IPS DF 4.7 (cell line): ENCODE measurements around the gene BLM.

Experiments used
- DNase-seq: peaks from one replicate; pipeline ENCODE4 v3.0.0-alpha.2; 2013; ENCODE audit warnings: low spot score; ENCODE audit errors: extremely low read depth

The BLM gene

DNA sequence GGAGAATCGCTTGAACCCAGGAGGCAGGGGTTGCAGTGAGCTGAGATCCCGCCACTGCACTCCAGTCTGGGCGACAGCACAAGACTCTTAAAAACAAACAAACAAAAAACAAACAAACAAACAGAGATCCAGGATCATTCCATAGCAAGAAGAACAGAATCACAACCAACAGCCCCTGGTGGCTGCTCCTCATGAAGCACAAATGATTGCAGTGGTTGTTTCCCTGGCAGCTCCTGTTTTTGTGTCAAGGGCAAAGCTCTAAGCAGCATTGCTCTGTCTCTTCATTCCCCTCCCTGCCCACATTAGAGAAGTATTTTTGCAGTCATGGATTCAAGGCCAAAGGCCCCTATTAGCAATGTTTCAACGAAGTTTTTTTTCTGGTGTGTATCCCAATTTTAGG, 25.8 kb upstream of the BLM start:
- no peak for DNase-seq

- no peak for DNase-seq
Measured at GRCh38 chr15:90691982-90692773, 25.0 kb upstream of the BLM start.

- no peak for DNase-seq
Measured at GRCh38 chr15:90694987-90695386, 22.2 kb upstream of the BLM start.

GRCh38 chr15:90697175-90697574, 20.0 kb upstream of the BLM start:
- DNase-seq: no peak

- no peak for DNase-seq
Measured at GRCh38 chr15:90698629-90699028, 18.5 kb upstream of the BLM start.

DNA sequence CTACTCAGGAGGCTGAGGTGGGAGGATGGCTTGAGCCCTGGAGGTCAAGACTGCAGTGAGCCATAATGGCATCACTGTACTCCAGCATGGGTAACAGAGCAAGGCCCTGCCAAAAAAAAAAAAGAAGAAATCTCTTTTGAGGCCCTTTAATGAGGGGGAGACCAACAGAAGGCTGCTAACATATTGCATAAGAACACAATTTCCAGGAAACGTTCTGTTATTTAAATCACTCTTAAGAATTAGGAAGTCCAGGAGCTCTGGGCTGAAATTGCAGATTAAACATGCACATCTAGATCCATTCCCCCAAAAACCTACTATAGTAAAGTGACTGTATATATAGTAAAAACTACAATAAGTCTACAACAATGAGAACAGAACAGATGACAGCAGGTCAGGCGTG, 16.1 kb upstream of the BLM start:
- no peak for DNase-seq

DNA sequence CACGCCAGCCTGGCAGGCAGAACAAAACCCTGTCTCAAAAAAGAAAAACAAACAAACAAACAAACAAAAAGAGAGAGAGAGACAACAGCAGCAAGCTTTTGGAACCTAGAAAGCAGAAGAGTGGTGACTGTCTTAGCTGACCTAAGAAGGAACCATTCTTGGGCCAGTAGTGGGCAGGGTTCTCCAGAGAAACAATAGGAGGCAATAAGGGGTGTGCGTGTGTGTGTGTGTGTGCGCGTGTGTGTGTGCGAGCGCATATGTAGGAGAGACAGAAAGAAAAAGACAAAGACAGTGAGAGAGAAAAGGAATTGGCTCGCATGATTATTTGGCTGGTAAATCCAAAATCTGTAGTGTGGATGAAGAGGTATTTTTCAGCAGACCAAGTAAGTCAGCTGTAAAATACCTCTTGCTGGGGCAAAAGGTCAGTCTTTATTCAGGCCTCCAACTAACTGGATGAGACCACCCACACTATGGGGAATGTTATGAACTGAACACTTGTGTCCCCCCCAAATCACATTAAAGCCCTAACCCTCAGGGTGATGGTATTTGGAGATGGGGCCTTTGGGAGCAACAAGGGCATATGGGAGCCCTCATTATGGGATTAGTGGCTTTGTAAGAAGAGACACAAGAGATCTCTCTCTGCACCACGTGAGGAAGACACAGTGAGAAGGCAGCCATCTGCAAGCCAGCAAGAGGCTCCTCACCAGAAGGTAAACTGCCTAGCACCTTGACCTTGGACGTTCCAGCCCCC, 15.1 kb upstream of the BLM start:
- DNase-seq: no peak

DNA sequence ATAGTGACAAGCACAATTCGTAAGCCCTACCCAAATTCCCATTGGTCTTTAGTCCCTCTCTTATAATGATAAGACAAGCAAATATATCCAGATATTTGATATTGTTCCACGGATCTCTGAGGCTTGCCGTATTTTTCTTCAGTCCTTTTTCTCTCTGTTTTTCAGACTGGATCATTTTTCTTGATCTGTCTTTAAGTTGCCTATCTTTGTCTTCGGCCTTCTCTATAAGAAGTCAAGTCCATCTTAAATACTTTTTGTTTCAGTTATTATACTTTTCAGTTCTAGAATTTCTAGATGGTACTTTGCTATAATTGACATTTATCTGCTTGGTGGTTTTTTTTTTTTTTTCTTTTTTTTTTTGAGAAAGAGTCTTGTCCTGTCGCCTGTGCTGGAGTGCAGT, 13.7 kb upstream of the BLM start:
- DNase-seq: no peak

GRCh38 chr15:90705212-90705611, 11.9 kb upstream of the BLM start:
- DNase-seq: no peak

- no peak for DNase-seq
Measured at GRCh38 chr15:90706394-90707327, 10.5 kb upstream of the BLM start.

- no peak for DNase-seq
Measured at GRCh38 chr15:90707489-90707888, 9.7 kb upstream of the BLM start.

DNA sequence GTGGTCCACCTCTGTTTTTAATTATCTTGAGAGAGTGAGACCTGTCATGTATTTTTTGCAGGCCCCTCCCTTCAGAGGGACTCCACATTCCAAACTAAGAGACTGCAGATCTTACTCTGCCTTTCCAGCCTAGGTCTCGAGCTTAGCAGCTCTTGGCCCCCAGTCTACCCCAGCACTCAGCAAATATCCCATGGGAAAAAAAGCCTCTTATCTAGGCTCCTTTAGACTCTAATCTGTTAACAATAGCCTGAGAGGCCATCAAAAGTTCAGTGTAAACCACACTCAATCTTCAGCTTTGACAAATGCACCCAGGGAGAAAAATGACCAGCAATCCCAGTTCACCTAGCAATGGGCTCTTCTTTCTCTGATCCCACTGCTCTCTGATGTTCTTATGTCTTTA, 8.6 kb upstream of the BLM start:
- DNase-seq: no peak

DNA sequence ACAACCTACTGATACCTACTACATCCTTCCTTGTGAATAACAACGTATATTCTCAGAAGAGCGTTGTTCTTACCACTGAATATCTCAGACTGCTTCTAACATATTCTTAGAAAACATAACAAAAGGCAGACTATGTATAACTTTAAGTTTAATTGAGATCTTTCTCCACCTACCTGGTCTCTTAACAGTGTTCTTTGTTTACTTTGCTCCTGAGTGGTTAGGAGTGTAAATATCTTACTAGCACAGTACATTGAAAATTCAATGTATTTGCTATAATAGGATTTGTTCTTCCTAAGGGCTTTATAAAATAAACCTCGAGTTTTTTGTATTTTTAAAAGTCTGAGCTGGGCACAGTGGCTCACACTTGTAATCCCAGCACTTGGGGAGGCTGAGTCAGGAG, 7.9 kb upstream of the BLM start:
- no peak for DNase-seq

- DNase-seq: no peak
Measured at GRCh38 chr15:90710436-90711027, 6.6 kb upstream of the BLM start.

GRCh38 chr15:90711418-90711824, 5.7 kb upstream of the BLM start:
- DNase-seq: no peak

GRCh38 chr15:90711842-90712241, 5.3 kb upstream of the BLM start:
- no peak for DNase-seq

DNA sequence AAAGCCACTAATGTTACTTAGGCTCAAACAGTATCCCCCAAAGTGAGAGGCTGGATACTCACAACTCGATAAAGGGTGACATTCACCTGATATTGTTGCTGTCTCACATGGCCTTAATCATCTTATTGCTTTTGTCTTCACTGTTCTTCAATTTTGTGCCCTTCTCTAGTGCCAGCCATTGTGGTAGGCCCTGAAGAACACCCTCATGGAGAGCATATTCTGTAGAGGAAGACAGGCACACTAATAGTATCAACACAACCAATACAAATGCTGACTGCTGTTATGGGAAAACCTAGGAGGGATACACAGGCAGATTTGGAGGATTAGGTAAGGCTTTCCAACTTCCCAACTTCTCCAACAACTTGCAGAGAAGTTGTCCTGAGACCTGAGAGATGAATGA, 4.1 kb upstream of the BLM start:
- no peak for DNase-seq

- DNase-seq: no peak
Measured at GRCh38 chr15:90716317-90716975, 700 bp upstream of the BLM start.

DNA sequence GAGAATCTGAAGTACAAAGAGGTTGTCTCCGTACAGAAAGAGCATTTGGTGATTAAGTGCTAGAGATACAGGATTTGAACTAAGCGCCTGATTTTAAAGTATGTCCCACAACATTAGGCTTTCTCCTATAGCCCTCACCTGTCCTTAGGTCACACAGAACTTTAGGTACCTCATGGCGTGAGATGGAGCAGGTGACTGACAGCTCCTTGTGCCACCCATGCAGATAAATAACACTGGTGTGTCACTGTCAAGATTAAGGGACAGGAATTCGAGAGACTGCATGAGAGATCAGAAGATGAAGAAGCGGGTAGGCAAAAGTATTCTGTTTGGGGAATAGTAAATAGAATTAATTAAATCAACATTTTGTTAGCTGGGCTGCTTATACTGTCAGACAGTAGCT, 1.1 kb downstream of the BLM start:
- no peak for DNase-seq

- no peak for DNase-seq
Measured at GRCh38 chr15:90720131-90720530, 3.0 kb downstream of the BLM start.

DNA sequence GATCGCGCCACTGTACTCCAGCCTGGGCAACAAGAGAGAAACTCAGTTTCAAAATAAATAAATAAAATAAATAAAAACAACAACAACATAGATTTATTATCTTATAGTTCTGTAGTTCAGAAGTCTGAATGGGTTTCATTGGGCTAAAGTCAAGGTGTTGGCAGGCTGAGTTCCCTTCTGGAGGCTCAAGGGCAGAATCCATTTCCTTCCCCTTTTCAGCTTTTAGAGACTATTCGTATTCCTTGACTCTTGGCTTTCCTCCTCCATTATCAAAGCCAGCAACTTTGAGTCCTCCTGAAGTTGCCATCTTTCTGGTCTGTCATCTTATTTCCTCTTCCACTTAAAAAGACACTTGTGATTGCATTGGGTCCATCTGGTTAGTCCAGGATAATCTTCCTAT, 12.1 kb downstream of the BLM start:
- DNase-seq: no peak
